ENCODE results near the gene BANK1. TPM values are rescaled to one million over a fixed set of nuclear protein-coding genes. Genes with fewer than 3 reads are reported as not detected.

Gene BANK1
- total RNA-seq, 4 donors from 2014 or later: 0.34 to 2.1 (median 0.89) TPM

DNA sequence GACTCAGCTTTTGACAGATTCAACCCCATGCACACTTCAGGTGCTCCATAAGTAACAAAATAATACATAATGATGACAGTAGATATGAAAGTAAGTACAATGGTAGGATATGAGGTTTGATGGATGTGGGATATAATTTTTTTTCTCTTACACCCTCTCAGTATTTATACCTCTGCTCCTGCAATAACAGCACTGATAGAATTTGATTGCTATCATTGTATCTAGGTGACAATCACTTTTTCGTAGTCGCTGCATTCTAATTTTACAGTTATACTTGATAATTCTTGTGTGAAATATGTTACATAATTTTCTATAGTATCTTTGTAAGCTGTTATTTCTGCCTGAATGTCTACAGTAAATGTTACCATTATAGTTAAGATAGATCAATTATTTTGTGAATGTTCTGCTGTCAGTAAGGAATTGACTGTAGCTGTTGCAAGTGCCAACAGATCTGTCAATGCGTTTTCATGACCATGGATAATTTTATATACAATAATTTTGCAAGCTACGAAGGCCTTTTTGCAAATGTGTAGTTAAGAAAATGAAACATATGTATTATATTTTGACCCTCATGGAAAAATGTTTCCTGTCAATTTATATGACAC lies 128.9 kb downstream of the BANK1 start:
- 91% methylated on average over 4 of the region's 4 CpGs for WGBS
- Histone ChIP-seq H3K9me3 (peaks cover 4% of the 10 kb centered on the region), H3K4me3 (no peak overlapping the region), H3K4me1 (no peaks in the 10 kb centered on the region), H3K27me3 (no peaks in the 10 kb centered on the region), H3K27ac (no peak overlapping the region), H3K36me3 (no peaks in the 10 kb centered on the region)
- no peak for DNase-seq (ENCODE audit: low spot score in 2 of 2)
- TF ChIP-seq POLR2A (IDR thresholded peaks at IDR 0.05): no peak
- TF ChIP-seq, protein P1, sequence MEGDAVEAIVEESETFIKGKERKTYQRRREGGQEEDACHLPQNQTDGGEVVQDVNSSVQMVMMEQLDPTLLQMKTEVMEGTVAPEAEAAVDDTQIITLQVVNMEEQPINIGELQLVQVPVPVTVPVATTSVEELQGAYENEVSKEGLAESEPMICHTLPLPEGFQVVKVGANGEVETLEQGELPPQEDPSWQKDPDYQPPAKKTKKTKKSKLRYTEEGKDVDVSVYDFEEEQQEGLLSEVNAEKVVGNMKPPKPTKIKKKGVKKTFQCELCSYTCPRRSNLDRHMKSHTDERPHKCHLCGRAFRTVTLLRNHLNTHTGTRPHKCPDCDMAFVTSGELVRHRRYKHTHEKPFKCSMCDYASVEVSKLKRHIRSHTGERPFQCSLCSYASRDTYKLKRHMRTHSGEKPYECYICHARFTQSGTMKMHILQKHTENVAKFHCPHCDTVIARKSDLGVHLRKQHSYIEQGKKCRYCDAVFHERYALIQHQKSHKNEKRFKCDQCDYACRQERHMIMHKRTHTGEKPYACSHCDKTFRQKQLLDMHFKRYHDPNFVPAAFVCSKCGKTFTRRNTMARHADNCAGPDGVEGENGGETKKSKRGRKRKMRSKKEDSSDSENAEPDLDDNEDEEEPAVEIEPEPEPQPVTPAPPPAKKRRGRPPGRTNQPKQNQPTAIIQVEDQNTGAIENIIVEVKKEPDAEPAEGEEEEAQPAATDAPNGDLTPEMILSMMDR (IDR thresholded peaks at IDR 0.05): no peak
- no peak for TF ChIP-seq POLR2AphosphoS5 (IDR thresholded peaks at IDR 0.05)

DNA sequence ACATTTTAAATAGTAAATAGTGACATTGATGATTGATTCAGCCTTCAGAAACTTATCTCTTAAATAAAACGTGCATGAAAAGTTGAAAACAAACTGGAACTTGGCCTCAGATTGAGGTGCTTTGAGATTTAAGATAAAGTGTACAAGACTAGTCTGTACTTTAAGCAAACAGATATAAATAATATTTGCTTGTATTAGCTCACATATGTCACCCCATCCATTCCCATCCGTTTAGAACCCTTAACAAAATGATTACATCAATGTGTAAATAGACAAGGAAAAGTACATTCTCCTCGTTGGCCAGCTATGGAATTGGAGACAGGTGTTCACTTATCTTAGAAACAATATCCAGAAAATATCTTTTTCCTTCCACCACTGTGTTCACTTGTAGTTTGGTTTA lies 130.8 kb downstream of the BANK1 start:
- no peak for DNase-seq (ENCODE audit: low spot score in 2 of 2)
- H3K9me3 ChIP-seq: no peaks in the 10 kb centered on the region
- 36% methylated on average over 3 of the region's 3 CpGs for WGBS

DNA sequence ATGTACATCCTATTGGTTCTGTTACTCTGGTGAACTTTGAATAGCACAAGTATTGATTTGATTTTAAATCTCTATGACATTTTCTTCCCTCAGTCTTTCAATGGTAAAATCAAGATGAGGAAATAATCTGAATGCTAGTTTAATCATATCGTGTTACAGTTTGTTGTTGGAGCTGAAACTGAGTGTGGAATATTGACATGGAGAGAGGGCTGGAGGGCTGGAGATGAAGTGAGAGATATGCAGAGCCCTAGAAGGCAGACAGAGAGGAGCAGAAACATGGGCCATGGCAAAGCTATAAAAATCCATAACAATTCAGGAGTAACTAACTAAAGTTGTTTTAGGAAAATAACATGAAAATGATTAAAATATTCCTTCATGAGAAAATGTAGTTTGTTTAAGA lies 141.1 kb downstream of the BANK1 start:
- H3K36me3 ChIP-seq: no peaks in the 10 kb centered on the region
- WGBS: 68% methylated on average over 1 of the region's 1 CpG
- no peak overlapping the region for H3K4me3 ChIP-seq
- no peaks in the 10 kb centered on the region for H3K9me3 ChIP-seq
- no peak for TF ChIP-seq POLR2A (IDR thresholded peaks at IDR 0.05)
- TF ChIP-seq, protein P1 (IDR thresholded peaks at IDR 0.05): no peak
- TF ChIP-seq POLR2AphosphoS5 (IDR thresholded peaks at IDR 0.05): no peak
- no peak for TF ChIP-seq EP300 (IDR thresholded peaks at IDR 0.05)
- H3K27ac ChIP-seq: no peak overlapping the region
- no peaks in the 10 kb centered on the region for H3K27me3 ChIP-seq
- no peaks in the 10 kb centered on the region for H3K4me1 ChIP-seq
- no peak for DNase-seq (ENCODE audit: low spot score in 2 of 2)

More for the DNA sequence above, 130.8 kb downstream of the BANK1 start:
- TF ChIP-seq EP300 (IDR thresholded peaks at IDR 0.05) (no peak), POLR2A (IDR thresholded peaks at IDR 0.05) (no peak), POLR2AphosphoS5 (IDR thresholded peaks at IDR 0.05) (no peak)
- TF ChIP-seq, protein P1 (IDR thresholded peaks at IDR 0.05): no peak
- H3K4me3 ChIP-seq: no peak overlapping the region
- no peaks in the 10 kb centered on the region for H3K4me1 ChIP-seq
- no peaks in the 10 kb centered on the region for H3K27me3 ChIP-seq
- no peak overlapping the region for H3K27ac ChIP-seq
- H3K36me3 ChIP-seq: no peaks in the 10 kb centered on the region

DNA sequence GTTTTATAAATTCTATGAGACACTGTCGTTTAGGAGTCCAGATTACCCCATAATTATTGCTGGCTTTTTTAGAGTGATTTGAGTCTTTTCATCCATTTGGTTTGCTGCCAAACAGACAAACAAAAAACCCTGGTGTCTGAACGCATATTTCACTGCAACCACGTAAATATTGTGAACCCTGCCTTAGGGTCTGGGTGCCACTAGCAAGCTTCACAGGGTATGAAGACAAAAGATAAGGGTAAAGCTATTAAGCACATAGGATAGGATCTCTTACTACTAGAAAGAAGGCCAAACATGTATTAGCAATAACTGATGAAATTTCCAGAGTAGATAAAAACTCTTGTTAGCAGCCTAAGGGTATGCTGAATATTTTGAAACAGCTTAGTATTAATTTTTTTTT lies 143.3 kb downstream of the BANK1 start:
- 53% methylated on average over 3 of the region's 3 CpGs for WGBS
- H3K4me1 ChIP-seq: no peaks in the 10 kb centered on the region
- H3K4me3 ChIP-seq: no peak overlapping the region
- no peak for DNase-seq (ENCODE audit: low spot score in 2 of 2)
- H3K9me3 ChIP-seq: no peaks in the 10 kb centered on the region
- H3K36me3 ChIP-seq: no peaks in the 10 kb centered on the region
- H3K27me3 ChIP-seq: no peaks in the 10 kb centered on the region
- no peak overlapping the region for H3K27ac ChIP-seq
- TF ChIP-seq POLR2AphosphoS5 (IDR thresholded peaks at IDR 0.05): no peak
- TF ChIP-seq EP300 (IDR thresholded peaks at IDR 0.05): no peak
- TF ChIP-seq, protein P1 (IDR thresholded peaks at IDR 0.05): no peak
- no peak for TF ChIP-seq POLR2A (IDR thresholded peaks at IDR 0.05)

DNA sequence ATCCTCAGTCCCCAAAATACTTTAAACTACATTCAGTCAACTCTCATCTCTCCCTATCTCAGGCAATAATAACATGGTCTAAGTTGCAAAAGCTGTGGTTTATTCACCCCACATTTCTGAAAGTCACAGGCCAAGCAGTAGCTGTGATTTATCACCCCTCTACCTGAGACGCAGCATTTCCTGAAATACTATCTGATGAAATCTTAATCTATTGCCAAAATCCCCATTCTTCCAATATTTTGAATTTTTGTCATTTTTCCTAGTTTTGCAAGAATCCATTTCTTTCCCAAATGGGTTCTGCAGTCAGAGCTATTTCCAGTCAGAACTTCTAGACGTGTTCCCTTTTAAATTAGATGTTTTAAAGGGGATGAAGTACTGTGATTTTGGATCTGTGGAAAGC lies 148.3 kb downstream of the BANK1 start:
- Histone ChIP-seq H3K27ac (no peak overlapping the region), H3K36me3 (no peaks in the 10 kb centered on the region), H3K4me1 (no peaks in the 10 kb centered on the region), H3K9me3 (no peaks in the 10 kb centered on the region), H3K4me3 (no peak overlapping the region), H3K27me3 (no peaks in the 10 kb centered on the region)
- DNase-seq (ENCODE audit: low spot score in 2 of 2): no peak
- 58% methylated on average over 2 of the region's 2 CpGs for WGBS
- no peak for TF ChIP-seq POLR2A (IDR thresholded peaks at IDR 0.05)
- TF ChIP-seq, protein P1 (IDR thresholded peaks at IDR 0.05): no peak
- no peak for TF ChIP-seq EP300 (IDR thresholded peaks at IDR 0.05)
- TF ChIP-seq POLR2AphosphoS5 (IDR thresholded peaks at IDR 0.05): no peak
